Testis (tissue), 2 donors: ENCODE data around the gene DDB1.

Source experiments
- POLR2A ChIP-seq: fragments of 450-650 bp; IDR thresholded peaks from one replicate; pipeline ENCODE4 v1.6.1; 2017; ENCODE audit warnings: antibody characterized with exemption, mild to moderate bottlenecking, moderate library complexity
- TF ChIP-seq, protein P1 (sequence below), 3 experiments: fragments of 450-650 bp in 2 of 3; fragments of 200-600 bp in 1 of 3; sonication (generic) in 1 of 3; IDR thresholded peaks; one replicate each; pipeline ENCODE4 v1.5.1; 2016 to 2019; ENCODE audit warnings: antibody characterized with exemption in 3 of 3, mild to moderate bottlenecking in 2 of 3, moderate library complexity in 1 of 3

DNA sequence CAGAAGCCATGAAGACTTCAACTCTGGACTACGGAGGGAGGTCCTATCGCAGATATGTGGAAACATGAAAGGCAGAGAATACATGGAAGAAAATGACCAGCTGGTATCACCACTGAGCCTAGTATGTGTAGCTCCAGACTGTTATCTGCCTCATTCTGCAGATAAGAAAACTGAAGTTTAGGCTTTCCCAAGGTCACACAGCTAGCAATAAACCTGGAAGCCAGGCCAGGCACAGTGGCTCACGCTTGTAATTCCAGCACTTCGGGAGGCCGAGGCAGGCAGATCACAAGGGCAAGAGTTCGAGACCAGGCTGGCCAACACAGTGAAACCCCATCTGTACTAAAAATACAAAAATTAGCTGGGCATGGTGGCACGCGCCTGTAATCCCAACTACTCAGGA, 22.2 kb downstream of the DDB1 start:
- TF ChIP-seq, protein P1, sequence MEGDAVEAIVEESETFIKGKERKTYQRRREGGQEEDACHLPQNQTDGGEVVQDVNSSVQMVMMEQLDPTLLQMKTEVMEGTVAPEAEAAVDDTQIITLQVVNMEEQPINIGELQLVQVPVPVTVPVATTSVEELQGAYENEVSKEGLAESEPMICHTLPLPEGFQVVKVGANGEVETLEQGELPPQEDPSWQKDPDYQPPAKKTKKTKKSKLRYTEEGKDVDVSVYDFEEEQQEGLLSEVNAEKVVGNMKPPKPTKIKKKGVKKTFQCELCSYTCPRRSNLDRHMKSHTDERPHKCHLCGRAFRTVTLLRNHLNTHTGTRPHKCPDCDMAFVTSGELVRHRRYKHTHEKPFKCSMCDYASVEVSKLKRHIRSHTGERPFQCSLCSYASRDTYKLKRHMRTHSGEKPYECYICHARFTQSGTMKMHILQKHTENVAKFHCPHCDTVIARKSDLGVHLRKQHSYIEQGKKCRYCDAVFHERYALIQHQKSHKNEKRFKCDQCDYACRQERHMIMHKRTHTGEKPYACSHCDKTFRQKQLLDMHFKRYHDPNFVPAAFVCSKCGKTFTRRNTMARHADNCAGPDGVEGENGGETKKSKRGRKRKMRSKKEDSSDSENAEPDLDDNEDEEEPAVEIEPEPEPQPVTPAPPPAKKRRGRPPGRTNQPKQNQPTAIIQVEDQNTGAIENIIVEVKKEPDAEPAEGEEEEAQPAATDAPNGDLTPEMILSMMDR (IDR thresholded peaks at IDR 0.05): no peak
- no peak for TF ChIP-seq POLR2A
